Embryonic facial prominence (tissue), 1 donor: ENCODE measurements around the gene CNTNAP2.
"Not testable (repeated sequence)": the region's sequence is repeated elsewhere in the genome, so short reads cannot be mapped to it uniquely, and the experiment has no call there.

Experiments
- DNase-seq: peaks from one replicate; pipeline ENCODE4 v3.0.0-alpha.2; 2016; ENCODE audit errors: extremely low spot score

CNTNAP2 gene

DNA sequence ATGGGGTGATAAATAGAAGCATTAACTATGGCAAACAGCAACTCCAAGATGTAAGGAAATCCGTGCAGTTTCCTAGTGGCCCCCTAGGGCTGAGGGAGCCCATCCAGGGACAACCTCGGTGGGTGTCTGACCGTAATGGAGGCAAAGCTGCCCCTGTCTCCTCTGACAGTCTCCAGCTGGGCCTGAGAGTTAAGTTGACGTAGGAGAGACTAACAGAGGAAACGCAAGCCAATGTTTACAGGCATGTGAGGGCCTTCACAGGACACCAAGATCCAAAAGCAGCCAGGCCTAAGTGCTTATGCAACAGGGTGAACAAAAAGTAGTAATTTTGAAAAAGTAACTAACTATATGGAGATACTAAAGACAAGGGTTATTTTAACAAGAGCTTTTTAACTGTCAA, 2144.0 kb downstream of the CNTNAP2 start:
- DNase-seq: no peak

DNA sequence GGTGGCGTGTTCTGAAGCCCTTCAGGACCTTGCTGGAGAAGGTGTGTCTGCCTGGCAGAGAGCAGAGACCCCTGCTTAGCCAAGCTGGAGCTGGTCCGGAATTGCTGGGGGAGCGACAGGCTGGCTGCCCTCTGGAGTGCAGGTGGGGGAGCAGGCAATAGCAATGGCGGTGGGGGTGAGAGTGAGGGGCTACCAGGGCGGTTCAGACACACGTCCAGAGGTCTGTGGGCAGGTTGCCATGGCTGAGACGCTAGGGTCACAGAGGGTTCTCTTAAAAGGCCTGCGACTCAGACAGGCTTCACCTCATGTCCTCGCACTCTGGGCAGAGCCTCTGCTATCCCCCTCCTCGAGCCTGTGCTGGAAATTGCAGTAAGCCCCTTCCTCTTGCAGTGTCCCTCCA, 2144.9 kb downstream of the CNTNAP2 start:
- DNase-seq: no peak

DNA sequence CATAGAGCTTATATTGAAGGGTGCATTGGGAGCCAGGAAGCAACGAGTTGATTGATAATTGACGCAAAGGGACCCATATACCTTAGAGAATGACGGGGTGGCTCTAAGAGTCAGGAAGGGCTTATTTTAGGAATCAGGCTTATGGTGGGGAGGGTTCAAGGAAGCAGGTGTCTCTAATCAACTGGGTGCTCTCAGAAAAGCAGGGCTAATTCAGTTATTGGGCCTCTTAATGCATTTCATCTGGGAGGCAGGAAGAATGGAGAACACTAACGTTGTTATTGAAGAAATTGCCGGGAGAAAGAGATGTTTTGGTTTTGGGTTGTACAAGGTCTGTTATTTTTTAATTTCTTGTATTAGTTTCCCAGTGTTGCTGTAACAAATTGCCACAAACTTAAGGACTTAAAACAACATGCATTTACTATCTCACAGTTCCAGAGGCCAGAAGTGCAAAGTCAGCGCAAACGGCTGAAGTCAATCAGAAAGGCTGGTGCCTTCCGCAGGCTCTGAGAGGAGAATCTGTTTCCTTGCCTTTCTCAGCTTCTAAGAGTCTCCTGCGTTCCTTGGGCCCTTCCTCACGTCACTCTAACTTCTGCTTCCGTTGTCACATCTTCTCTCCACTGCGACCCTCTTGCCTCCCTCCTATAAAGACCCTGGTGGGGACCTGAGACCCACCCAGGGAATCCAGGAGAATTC, 2145.5 kb downstream of the CNTNAP2 start:
- no peak for DNase-seq

DNA sequence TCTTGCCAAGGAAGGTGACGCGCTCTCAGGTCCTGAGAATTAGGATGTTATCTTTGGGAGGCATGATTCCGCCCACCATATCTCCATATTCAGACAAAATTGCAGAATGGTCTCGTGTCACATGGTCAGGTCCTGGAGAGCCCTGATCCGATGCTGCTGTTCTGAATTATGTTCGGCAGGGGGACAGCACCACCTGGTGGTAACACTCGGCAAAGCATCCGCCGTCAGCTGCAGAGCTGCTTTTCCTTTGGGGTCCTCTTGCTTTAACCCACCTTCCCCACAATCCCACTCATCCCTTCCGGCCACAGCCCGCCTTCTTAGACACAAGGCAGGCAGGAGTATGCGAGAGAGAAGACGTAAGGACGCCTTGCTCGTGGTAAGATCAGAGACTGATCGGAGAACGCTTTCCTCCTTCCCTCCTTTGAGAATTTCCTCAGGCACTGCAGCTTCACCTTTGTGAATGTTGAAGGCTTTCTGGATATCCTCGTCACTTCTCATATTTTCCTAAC, 2146.2 kb downstream of the CNTNAP2 start:
- peak; percentile 31 for DNase-seq

DNA sequence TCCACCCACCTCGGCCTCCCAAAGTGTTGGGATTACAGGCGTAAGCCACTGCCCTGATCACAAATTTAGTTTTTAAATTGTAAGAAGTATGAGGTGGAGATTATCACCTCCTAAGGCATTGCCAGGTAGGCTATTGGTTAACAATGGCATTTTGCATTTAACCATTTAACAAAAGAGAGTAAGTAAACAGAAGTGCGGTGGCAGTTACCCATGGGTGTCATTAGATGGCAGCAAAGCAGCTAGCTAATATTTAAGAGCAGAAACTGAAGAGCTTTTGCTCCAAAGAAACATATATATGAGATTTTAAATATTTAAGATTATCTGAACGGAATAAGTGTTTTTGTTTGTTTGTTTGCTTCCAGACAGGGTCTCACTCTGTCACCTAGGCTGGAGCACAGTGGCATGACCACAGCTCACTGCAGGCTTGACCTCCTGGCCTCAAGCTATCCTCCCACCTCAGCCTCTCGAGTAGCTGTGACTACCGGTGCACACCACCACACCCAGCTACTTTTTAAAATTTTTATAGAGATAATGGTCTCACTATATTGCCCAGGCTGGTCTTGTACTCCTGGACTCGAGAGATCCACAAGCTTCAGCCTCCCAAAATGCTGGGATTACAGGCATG, 2148.4 kb downstream of the CNTNAP2 start:
- DNase-seq: peak; percentile 30

DNA sequence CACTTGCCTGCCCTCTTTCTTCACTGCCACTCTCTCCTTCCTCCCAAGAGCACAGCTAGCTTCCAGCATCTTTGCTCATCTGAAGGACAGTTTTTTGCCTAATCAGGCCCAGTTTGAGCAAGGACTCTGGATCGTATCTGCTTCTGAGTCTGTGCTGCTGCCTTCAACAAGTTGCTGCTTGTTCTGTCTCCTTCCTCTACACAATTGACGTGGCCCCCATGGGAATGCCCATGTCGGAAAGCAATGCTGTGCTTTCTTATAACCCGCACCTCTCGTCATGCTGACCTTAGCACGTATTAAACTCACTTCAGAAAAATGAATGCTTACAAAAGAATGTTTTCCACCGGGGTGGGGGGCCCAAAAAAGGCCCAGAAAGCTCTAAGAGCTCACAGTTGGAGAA, 2149.3 kb downstream of the CNTNAP2 start:
- no peak for DNase-seq

DNA sequence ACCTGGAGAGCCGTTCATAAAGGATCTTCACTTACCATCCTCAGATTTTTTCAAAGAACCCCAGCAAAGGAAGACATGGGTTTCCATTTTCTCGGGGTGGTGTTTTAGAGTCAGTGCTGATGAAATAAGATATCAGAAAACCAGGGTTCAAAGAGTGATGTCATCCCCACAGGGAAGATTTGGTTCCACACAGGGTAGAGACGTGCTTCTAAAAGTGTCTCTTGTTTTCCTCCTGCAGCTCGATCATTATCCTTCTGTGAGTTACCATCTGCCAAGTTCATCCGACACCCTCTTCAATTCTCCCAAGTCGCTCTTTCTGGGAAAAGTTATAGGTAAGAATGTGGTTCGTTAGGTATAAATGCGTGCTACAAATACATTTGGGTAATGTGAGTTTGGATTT, 2150.2 kb downstream of the CNTNAP2 start:
- no peak for DNase-seq

DNA sequence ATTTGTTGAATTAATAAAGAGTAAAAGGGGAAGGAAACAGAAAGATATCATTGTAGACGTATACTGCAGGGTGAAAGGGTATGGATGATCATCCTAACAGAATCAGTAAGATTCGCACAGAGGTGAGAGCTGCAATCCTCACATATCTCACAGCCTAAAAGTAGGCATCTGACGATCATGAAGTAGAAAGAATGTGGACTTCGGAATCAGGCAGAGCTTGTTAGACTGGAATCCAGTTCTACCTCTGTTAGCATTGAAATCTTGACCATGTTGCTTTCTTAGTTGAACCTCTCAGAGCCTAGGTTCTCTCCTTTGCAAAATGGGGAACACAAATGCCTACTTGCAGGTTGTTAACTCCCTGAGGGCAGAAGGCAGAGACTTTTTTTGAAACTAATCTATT, 2154.0 kb downstream of the CNTNAP2 start:
- no peak for DNase-seq

DNA sequence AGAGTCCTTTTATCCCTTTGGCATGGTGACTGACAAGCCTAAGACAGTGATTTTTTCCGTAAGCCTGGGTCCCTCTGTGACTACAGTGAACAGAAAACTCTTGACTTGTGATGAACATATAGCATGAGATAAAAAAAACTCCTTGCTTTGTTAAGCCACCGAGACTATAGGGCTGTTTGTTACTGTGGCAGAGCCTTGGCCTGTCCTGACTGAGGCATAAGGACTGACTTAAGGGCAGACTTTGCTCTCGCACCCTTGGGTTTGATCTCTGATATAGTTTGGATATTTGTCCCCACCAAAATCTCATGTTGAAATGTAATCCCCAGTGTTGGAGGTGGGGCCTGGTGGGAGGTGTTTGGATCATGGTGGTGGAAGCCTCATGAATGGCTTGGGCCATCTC, 2157.5 kb downstream of the CNTNAP2 start:
- DNase-seq: no peak

DNA sequence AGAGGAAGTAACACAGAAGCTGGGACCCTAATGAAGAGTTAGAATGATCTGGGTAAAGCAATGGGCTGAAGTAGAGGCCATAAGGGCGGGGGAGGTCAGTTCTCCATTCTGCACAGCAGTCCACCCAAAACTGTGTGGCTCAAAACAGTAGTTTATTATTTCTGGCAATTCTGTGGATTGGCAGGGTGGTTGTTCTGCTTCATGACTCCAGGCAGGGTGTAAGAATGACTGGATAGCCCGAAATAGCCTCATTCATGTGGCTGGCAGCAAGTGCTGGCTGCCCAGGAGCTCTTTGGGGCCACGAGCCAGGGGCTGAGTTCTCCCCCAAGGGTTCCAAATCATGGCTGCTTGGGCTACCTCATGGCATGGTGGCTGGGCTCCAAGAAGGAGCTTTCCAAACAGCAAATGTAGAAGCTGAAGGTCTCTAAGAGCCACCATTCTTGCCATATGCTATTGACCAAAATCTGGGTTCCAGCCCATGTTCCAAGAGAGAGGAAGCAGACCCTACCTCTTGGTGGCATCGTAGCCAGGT, 2158.8 kb downstream of the CNTNAP2 start:
- no peak for DNase-seq

DNA sequence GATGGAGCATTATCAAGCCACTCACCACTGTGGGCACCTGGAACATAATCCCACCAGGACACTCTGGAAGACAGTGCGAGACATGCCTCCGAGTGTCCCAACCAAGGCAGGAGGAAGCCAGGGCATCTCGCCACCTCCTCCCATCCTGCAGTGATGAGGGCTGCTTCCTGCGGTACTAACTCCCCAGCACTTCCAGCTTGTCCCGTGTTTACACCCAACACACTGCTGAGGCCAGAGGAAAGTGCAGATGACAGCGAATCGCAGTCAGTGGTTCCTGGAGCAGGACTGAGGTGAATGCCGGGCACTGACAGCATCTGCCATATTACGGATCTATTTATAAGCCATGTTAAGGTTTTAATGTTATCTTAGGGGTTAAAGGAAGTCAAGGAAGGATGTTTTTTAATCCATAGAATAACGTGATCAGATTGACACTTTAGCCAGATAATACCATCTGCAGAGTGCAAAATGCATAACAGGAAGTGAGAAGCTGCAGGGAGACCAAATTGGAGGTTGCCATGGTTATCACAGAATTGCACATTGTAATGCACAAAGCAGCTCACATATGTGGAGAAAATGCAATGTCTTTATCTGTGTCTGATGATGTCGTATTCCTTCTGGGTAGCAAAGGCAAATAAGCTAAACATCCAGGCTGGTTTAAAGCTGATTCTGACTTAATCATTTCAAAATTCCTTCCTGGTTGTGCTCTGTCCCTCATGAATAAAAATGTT, 2159.9 kb downstream of the CNTNAP2 start:
- DNase-seq: no peak

DNA sequence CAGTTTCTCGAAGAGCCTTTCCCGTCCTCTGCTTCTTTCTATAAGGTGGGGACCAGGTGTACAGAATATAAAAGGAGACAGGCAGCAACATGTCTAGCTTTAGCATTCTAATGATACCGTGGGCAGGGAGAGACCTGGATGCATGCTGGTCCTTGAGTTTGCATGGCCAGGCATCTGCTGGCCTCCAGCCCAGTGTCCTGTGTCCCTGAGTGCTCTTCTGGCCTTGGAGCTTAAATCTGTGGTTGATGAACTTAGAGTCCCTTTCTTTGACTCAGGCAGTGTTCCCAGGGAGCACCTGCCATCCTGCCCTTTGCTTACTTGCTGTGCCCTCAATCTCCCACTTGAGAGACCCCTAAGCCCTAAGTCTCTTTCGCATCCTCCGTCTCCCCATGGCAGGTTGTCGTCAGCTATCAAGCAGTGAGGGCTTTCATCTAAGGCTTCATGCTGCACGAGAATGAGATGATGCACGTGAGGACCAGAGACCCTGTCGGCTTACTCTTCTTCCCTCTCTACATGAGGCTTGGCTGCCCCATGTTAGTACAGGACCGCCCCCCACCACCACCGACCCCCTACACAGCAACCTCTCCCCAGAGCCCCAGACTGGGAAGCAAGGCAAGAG, 2160.6 kb downstream of the CNTNAP2 start:
- no peak for DNase-seq

DNA sequence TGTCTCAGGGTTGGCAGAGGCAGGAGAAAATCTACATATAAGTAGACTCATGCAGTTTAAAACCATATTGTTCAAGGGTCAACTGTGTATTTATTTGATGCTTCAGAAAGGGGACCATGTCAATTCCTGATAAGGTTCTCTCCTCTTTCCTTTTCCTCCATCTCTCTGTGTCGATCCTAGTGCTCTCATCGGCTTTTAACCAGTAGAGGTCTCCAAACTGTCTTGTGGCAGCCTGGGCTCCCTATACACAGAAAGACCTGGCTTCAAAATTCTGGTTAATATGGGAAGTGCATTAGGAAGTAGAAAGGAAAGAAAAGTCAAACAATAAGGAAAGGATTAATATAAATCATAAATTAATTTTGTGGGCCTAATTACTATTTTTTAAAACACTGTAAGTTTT, 2169.5 kb downstream of the CNTNAP2 start:
- no peak for DNase-seq

DNA sequence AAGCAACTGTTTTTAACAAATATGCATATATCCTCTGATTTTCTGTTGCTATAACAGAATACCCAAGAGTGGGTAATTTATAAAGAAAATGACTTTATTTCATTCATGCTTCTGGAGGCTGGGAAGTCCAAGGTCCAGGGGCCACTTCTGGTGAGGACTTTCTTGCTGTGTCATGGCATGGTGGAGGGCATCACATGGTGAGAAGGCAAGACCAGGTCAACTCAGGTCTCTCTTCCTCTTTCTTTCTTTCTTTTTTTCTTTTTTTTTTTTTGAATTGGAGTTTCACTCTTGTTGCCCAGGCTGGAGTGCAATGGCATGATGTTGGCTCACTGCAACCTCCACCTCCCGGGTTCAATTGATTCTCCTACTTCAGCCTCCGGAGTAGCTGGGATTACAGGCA, 2170.9 kb downstream of the CNTNAP2 start:
- DNase-seq: no peak

DNA sequence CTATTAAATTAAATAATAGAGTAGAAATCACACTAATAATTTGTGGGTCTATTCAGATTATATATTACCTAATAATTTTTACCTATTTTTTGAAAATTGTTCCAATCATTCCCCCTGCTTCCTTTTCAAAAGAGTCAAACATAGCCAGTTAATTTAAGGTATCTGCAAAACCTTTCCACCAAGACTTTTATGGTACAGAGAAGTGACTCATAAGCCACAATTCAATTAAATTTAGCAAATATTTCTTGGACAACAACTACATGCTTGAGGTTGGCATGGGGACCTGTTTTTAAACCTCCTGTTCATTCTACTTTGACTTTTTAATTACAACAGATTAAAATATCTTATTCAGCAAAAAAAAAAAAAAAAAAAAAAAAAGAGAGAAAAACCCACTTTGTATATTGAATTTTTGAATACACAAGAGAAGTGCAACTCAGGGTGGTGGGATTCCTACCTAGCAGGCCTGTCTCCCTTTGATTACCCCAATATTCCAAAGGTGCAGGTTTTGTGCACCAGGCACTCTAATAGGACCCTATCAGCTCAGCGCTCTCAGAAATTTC, 2172.1 kb downstream of the CNTNAP2 start:
- no peak for DNase-seq

DNA sequence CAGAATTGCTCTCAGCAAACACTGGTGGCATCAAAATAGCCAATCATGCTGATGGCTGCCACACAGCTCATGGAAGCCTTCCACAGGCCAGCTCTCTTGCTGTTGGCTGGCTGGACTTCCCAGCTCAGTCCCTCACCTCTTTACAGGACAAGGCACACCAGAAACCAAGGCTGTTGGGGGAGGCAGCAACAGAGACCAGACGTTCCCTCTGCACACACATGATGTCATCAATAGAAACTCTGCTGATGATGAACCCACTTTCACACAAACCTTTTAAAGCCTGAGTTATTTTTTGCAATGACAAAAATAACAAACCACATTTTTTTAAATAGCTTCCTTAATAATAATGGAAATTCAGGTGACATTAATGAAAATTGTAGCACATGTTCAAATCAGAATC, 2173.0 kb downstream of the CNTNAP2 start:
- DNase-seq: no peak

DNA sequence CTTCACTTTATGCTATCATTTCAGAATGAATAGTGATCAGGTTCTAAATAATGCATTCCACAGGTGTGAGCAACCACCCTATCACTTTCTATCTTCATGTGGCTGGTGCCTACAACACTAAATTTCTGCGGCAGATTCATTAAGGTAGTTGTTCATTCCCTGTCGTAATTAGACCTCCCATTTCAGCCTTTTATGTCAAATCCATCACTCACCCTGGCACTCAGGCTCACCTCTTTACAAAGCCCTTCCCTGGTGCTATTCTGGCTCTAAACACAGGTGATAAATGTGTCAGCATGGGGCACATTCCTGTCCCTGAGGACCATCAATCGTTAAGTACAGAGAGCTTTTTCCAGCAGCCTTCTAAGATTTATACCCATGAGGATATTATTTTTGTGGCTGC, 2173.9 kb downstream of the CNTNAP2 start:
- DNase-seq: no peak

DNA sequence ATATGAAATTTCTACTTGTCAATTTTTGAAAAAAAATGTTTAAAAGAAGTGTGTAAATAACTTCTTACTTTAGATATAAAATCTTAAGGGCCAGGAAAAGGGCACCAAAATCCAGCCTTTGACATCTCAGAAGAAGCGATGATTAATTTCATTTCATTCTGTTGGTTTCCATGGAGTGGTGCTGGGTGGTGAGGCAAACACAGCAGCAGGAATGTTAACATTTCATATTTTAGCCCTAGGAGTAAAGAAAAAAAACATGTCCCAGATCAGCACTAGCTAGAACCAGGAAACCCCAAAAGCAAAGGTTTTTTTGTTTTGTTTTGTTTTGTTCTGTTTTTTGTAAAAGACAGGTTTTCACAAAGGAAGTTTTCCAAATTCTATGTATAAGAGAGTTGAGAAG, 2175.2 kb downstream of the CNTNAP2 start:
- DNase-seq: no peak

DNA sequence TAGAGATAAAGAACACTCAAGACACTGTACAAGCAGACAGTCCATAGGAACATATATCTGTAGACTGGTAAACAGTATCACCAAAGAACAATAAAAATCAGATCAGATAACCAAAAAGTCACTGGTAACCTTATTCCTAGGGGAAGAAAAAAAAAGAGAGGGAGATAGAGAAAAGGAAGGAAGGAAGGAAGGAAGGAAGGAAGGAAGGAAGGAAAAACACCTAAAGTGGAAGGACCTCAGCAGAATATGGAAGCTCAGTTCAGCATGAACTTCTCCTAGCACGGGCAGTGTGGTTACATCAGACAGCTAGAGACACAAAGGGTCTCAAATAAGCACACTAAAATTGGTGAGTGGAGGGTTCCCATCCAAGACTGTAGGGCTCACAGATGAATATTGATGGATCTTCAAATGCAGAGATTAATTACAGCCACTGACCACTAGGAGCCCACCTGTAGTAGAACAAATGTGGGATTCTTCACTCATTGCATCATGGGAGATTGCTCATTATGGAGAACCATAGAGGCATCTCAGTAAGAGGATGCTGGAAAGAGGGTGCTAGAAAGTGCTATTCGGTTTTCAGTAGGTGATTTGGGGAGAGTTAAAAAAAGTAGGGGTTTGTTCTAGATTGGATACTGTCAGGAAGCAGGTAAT, 2180.5 kb downstream of the CNTNAP2 start:
- no peak for DNase-seq

DNA sequence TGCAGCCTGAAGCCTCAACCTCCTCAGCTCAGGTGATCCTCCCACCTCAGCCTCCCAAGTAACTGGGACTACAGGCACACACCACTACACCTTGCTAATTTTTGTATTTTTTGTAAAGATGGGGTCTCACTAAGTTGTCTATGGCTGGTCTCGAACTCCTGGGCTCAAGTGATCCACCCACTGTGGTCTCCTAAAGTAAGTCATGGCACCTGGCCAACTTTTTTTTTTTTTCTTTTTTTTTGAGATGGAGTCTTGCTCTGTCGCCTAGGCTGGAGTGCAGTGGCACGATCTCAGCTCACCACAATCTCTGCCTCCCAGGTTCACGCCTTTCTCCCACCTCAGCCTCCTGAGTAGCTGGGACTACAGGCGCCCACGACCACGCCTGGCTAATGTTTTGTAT, 2182.2 kb downstream of the CNTNAP2 start:
- DNase-seq: not testable (repeated sequence)
